Activated CD8-positive, alpha-beta memory T cell treated with anti-CD3 and anti-CD28 coated beads for 1 hour (primary cell): ENCODE measurements around the gene BICRAL.
"Not testable (repeated sequence)": the region's sequence is repeated elsewhere in the genome, so short reads cannot be mapped to it uniquely, and the experiment has no call there.

Experiments
- DNase-seq, 2 donors: peaks; one replicate each; pipeline ENCODE4 v3.0.0-alpha.2; 2020; ENCODE audit warnings: low read depth in 1 of 2; ENCODE audit errors: extremely low read depth in 1 of 2

The BICRAL gene

DNA sequence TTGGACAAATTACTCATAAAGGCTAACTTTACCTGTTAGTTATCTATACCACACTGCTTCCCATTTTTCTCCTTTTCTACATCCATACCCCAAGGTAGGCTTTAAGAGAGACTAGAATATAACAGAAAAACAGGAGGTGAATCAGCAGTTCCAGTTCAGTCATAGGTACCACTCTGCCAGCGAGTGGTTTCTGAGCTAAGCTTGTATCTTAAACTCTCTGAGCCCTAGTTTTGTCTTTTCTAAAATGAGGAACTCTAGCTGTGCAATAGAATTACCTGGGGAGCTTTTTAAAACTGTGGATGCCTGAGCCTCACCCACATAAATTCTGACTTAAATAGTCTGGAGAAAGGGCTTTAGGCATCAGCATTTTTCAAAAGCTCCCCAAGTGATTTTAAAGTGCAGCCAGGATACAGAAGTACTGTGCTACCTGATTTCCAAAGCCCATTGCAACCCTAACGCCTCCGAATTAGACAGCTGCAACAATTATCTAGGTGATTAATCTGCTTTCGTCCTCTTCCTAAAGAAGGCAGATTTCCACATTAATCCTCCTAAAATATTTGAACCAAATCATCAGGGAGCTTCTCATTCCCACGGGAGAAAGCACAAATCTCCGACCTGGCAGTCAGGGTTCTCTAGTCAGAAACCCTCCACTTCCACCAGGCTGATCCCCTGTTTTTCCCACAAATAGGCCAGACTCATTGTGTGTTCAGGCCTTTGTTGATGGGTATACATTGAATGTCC is 60.2 kb downstream of the BICRAL start:
- no peak for DNase-seq

DNA sequence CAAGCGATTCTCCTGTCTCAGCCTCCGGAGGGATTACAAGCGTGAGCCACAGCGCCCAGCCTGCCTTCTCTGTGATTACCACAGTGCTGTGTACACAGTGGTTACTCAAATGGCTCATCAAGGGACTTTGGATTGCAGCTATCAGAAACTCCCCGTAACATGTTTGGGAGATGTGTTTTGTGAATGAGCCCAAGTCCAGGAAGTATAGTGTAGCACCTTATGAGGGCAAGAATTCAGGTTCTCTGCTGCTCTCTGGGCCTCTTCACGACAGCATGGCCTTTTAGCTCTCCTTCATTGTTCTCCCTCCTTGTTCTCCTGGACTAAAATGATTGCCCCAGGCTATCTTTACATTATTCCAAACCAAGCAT is 63.5 kb downstream of the BICRAL start:
- DNase-seq = no peak

DNA sequence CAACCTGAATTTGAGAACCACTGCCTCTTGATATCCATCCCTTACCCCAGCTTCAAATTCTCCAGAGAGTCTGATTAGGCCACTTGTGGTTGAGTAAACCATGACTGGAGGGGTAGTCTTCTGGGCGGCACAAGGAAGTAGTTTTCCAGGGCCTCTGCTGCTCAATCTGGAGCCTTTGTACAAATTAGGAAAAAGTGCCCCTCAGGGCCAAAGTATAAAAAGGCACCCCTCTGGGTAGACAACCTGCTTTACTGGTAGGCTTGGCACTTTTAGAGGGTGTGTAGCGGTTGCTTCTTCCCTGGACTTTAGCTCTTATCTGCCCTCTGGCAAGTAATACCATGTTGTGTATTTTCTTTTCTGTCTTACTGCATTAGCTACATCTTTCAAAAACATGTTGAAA is 64.7 kb downstream of the BICRAL start:
- DNase-seq = no peak

GRCh38 chr6:42848700-42849099 is 66.8 kb downstream of the BICRAL start:
- DNase-seq = no peak

DNA sequence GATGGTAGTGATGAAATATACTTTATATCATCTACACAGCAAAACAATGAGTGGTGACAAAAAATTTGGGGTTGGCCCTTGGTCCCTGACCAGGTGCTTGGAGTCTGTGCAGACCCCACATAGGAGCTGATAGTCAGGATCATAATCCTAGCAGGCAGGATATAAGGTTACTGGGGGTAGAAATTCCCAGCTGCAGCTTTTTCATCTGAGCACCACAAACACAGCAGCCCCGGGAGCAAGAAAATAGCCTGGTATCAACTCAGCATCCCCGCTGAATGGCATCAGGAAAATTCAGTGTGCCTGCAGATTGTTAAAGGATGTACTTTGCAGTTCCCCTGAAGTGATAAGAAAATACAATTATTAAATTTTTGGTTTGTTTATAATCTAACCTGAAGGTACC is 69.7 kb downstream of the BICRAL start:
- DNase-seq = no peak

- no peak for DNase-seq
These were observed 78.2 kb downstream of the BICRAL start for GRCh38 chr6:42860036-42860435.

GRCh38 chr6:42860481-42860880 is 78.6 kb downstream of the BICRAL start:
- no peak for DNase-seq

- DNase-seq = no peak
These were observed 82.8 kb downstream of the BICRAL start for GRCh38 chr6:42864602-42865001.

- no peak for DNase-seq
These were observed 88.5 kb downstream of the BICRAL start for GRCh38 chr6:42870145-42870936.

- no peak for DNase-seq
These were observed 89.9 kb downstream of the BICRAL start for GRCh38 chr6:42871711-42872110.

- DNase-seq = no peak
These were observed 91.5 kb downstream of the BICRAL start for GRCh38 chr6:42873313-42873712.

GRCh38 chr6:42877695-42878094 is 95.8 kb downstream of the BICRAL start:
- DNase-seq = no peak

DNA sequence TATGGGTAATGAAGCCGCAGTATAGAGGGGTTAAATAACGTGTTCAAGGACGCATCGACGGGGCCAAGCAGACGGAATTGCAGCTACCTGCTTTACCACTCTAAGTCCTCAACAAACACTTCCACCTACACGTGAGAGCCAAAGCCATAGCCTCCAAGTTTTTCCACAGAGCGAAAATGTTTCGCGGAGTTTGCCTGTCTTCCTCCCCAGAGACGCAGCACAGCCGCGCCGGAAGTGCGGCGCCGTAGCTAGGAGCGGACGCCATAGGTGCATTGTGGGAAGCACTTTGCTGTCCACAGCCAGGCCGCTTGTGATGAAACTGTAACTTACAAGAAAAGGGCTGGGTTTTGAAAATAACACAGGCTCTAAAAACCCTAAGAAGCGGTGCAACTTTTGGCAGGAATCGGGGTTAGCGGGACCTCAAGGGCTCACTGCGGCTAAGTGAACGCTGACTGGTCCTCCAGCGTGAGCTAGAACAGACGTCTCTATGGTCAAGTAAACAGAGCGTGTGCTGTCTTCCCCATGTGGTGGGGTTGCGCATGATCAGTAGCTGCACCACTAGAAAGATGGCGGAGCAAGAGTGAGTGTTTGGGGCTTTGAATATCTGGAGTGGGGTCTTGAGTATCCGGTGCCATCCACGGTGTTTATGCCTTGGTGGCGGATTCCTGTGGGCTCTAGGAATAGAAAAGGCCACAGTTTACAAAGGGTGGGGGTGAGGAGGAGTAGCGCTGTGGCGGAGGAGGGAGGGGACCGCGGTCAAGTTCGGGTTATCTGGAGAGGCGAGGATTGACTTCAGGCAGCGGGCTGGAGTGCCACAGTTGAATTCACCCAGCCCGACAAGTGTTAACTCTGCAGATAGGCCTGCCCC is 97.8 kb downstream of the BICRAL start, which contains the start of gene RPL7L1:
TSS of gene RPL7L1 (plus strand) at position 245 of the 868 bp plus-strand sequence. CDS start at position 540, 295 bp downstream.
- DNase-seq = peak; percentile 59 to 64

DNA sequence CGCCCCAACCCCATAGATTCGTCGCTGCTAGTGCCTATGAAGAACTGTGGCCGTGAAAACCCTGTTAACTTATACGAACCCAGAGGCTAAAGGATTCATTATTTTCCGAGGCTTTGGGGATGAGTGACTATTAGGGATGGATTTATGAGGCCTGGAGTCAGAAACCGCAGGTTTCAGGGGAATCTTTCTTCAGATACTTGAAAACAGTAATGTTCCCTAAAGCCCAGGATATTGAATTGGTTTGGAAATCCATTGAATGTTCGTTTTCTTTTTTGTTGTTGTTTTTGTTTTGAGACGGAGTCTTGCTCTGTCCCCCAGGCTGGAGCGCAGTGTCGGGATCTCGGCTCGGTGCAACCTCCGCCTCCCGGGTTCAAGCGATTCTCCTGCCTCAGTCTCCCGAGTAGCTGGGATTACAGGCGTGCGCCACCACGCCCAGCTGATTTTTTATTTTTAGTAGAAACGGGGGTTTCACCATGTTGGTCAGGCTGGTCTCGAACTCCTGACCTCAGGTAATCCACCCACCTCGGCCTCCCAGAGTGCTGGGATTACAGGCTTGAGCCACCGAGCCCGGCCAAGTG is 98.5 kb downstream of the BICRAL start:
- DNase-seq = not testable (repeated sequence)

- DNase-seq = not testable (repeated sequence)
These were observed 99.0 kb downstream of the BICRAL start for GRCh38 chr6:42880871-42881270.

DNA sequence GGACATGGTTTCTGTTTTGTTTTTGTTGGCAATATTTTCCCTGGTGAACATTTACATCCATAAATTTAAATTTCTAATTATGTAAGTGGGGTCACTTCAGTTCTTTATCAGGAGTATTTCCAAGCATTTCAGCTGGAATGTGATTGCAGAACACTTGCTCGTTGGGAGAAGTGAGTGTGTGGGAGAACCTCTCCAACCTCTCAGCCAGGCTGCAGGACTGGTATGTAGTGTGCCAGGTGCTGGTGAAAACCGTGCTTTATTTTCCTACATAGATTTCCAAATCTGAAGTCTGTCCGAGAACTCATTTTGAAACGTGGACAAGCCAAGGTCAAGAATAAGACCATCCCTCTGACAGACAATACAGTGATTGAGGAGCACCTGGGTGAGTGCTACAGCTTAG is 103.8 kb downstream of the BICRAL start:
- no peak for DNase-seq

DNA sequence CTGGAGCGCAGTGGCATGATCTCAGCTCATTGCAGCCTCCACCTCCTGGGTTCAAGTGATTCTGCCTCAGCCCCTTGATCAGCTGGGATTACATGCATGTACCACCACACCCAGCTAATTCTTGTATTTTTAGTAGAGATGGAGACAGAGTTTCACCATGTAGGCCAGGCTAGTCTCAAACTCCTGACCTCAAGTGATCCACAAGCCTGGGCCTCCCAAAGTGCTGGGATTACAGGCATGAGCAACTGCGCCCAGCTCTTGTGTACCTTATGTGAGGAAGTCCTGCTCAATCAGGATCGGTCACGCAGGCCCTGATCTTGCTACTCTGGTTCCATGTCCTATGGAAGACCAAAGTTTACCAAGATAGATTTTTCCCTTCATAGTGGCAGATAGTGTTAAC is 106.3 kb downstream of the BICRAL start:
- not testable (repeated sequence) for DNase-seq

DNA sequence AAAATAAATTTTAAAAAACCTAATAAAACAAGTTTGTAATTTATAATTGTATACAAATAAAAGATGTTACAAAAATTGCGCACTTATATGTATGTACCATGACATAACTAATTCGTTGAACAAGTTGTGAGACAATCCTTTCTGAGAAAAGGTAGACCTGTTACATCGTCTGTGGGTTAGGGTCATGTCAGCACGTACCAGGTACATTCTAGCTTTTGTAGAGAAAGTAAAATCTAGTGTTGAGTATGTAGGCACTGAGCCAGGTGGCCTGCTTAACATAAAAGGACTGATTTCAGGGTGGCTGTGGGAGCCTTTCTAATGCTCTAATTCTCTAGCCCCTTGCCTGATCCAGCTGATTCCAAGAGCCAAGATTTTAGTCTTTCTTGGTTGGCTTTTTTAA is 108.0 kb downstream of the BICRAL start:
- DNase-seq = no peak

DNA sequence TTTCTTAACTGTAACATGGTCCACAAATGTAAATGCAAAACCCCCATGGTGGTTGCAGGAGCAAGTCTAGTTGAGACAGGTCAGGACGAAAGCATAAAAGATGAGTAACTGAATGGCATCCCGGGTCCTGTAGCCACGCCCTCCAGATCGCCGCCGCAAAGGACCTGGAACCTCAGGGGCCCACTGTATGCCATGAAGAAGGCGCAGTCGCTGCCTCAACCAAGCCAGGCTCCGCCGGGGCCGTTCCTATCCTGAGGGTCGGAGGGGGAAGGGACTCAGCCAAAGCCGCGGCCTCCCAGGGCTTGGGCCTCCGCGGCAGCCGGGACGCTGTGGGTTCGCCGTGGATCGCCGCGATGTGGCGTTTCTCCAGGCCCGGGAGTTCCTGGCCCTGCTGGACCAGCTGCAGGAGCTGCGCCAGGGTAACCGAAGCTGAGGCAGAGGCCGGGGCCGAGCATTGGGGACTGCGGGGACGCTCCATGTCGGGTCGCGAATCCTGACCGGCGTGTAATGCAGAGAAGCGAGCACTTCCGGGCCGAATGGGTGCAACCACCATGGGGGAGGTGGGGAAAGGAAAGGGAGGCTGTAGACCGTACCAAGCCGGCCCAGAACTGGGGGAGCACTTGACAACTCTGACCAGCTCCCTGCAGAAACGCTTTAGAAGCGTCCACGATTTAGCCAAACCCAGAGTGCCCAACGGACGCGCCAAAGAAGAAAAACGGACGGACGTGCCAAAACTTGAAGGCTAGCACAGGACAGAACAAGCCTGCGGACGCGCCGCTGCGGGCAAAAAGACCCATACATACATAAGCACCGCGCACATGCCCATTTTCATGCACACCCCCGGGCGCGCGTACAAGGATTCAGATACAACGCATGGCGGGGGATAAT is 108.7 kb downstream of the BICRAL start:
- peak; percentile 70 to 76 for DNase-seq

DNA sequence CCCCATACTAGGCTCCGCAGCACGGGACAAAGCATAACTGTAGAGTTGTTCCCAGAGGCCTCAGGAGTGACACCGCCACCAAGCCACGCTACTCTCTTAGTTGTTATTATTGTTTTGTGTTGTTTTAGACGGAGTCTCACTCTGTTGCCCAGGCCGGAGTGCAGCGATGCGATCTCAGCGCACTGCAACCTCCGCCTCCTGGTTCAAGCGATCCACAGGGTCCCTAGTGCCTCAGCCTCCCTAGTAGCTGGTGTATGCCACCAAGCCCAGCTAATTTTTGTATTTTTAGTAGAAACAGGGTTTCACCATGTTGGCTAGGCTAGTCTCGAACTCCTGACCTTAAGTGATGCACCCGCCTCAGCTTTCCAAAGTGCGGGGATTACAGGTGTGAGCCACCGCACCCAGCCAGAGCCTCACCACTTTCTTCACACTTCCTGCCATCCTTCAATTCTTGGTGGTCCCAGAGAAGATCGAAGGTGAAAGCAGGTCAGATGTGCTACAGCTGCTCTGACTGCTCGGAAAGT is 109.4 kb downstream of the BICRAL start:
- DNase-seq = no peak
